ENCODE measurements around the gene UTP3.
"Not testable (repeated sequence)": the region's sequence is repeated elsewhere in the genome, so short reads cannot be mapped to it uniquely, and the experiment has no call there.

The UTP3 gene

DNA sequence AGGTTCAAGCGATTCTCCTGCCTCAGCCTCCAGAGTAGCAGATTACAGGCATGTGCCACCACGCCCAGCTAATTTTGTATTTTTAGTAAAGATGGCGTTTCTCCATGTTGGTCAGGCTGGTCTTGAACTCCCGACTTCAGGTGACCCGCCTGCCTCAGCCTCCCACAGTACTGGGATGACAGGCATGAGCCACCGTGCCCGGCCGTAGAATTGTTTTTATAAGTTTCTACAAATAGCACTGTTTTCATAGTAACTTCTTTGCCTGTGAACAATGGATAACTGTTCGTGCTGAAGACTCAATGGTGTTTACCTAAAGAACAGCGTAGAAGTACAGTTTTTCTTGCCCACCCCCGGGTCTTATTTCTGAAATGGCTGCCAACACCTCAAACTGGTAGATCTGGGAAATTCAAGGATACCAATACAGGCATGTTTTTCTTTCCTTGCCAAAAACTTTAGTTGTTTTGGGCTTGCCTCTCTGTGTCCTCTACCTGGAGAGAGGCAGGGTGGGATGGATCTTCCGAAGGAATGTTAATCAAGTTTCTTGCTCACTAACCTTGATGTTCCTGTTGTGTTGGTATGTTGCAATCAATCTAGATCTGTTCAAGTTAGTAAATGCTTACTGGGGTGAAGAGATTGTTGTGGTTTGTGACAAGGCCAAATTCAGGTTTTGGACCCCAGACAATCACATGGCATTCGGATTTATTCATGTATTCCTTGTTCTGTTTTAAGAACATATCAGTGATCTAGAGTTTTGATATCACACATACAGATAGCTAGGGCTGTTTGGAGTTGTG, 30.7 kb downstream of the UTP3 start:
- DNase-seq: no peak

GRCh38 chr4:70721747-70722146, 33.4 kb downstream of the UTP3 start, which contains the start of gene RUFY3:
Gene RUFY3 (plus strand): TSS chr4:70721964. CDS start chr4:70722574, 610 bp downstream.
- DNase-seq: no peak

DNA sequence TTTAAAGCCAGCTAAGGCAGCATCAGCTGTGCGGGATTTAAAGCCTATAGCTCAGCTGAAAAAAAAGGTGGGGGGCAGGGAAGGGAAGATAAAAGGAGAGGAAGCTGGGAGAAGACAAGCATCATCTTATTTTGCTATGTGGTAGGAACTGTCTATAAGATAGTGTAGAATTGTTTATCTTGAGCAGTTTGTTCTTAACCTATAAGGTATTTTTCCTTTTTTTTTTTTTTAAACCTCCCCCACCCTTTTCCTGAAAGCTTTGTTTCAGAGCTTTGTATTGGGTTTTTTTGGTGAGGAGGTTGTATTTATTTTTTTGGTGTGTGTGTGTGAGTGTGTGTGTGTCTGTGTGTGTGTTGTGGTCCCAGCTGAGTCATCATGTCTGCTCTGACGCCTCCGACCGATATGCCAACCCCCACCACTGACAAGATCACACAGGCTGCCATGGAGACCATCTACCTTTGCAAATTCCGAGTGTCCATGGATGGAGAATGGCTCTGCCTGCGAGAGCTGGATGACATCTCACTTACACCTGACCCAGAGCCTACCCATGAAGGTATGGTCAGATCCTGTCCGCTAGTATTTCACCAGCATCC, 34.0 kb downstream of the UTP3 start:
- DNase-seq: no peak

DNA sequence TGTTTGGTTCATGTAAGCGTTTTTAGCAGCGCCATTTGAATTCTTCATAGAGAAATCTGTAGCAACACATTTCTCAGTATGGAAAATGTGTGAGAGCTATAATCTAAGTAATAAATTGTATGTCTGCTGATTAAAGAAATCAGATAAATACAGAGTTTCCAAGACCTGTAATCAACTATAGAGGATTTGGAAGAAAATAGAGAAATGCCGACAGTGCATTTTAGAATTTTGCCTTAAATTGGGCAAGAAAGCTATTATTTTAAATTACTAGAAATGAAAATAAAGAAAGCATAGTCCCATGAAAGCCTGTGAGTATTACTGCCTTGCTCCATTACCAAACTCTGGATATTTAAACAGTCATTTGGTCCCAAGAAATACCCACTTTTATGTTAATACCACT, 36.1 kb downstream of the UTP3 start:
- no peak for DNase-seq

DNA sequence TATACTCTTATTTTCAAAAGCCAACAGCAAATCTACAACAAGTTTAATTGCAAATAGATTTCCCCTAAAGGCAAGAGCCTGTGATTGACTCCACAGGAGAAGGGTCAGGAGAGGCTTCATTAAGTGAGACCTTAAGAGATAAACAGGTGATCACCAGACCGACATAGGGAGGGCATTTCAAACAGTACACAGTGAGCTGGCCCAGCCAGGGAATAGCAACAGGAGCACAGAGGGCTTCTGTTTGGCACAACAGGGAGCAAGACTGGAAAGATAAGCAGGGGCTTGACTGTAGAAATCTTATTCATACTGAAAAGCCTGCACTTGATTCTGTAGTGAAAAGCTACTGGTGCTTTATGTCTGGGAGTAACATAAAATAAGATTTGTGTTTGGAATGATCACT, 37.3 kb downstream of the UTP3 start:
- DNase-seq: no peak

GRCh38 chr4:70726515-70726914, 38.2 kb downstream of the UTP3 start:
- not testable (repeated sequence) for DNase-seq

DNA sequence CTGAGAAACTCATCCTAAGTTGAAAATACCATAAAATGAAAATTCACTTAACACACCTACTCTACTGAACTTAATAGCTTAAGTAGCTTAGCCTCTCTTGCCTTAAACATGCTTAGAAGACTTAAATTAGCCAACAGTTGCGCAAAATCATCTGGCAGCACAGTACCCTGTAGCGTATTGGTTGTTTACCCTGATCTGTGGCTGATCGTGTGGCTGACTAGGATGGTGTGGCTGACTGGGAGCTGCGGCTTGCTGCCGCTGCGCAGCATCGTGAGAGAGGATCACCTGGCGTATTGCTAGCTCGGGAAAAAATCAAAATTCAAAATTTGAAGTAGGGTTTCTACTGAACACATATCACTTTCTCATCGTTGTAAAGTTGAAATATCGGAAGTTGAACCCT, 39.8 kb downstream of the UTP3 start:
- no peak for DNase-seq

DNA sequence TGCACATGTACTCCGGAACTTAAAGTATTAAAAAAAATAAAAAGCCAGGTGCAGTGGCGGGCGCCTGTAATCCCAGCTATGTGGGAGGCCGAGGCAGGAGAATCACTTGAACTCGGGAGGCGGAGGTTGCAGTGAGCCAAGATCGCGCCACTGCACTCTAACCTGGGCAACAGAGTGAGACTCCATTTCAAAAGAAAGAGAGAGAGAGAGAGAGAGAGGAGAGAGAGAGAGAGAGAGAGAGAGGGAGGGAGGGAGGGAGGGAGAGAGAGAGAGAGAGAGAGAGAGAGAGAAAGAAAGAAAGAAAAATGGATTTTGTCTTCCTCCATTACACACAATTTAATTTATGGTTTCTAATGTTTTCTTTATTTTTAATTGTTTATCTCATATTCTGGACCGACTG, 44.5 kb downstream of the UTP3 start:
- not testable (repeated sequence) for DNase-seq

DNA sequence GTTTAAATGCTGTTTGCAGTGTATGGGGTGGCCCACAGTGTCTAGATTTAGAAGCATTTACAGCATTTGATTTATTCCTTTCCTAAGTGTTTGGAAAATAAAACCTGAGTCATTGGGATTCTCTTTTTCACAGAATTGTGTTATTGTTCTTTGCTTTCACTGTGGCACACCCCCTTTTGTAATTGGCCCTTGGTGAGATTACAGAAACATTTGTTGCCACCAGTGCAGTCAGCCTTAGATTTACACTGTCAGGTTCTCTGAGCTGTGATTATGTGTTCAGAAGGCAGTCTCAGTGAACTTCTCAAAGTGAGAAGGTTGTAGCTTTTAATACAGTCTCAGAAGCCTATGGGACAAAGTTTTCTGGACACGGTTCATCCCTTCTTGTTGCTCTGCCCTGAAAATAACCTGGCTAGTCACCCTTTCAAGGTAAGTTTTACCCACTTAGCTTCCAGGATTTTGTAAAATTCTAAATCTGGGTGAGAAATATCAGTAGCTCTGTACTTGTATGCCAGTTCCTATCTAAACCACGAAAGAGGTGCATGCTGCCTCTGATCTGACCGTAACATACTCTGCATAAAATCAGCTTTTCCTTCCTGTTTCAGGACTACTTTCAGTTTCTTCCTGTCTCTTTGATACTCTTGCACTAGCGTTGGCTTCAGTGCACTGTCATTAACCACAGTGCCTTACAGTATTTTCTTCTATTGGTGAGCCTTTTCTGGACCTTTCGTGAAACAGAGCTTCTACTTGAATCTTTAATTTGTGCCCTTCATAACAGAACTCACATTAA, 46.0 kb downstream of the UTP3 start:
- DNase-seq: peak; percentile 27

GRCh38 chr4:70734971-70735370, 46.6 kb downstream of the UTP3 start:
- DNase-seq: no peak

DNA sequence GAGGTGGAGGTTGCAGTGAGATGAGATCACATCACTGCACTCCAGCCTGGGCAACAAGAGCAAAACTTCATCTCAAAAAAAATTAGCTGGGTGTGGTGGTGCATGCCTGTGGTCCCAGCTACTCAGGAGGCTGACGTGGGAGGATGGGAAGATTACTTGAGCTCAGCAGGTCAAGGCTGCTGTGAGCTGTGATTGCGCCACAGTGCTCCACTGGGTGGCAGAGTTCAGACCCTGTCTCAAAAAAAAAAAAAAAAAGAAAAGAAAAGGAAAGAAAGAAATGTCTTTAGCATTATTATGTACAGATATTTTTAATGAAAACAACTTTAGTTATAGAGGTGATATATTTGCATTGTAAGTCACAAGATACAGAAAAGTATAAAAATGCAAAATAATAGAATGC, 47.6 kb downstream of the UTP3 start:
- peak; percentile 21 for DNase-seq

GRCh38 chr4:70737006-70737405, 48.7 kb downstream of the UTP3 start:
- no peak for DNase-seq

- DNase-seq: no peak
Observed at GRCh38 chr4:70737409-70737808, 49.1 kb downstream of the UTP3 start.

DNA sequence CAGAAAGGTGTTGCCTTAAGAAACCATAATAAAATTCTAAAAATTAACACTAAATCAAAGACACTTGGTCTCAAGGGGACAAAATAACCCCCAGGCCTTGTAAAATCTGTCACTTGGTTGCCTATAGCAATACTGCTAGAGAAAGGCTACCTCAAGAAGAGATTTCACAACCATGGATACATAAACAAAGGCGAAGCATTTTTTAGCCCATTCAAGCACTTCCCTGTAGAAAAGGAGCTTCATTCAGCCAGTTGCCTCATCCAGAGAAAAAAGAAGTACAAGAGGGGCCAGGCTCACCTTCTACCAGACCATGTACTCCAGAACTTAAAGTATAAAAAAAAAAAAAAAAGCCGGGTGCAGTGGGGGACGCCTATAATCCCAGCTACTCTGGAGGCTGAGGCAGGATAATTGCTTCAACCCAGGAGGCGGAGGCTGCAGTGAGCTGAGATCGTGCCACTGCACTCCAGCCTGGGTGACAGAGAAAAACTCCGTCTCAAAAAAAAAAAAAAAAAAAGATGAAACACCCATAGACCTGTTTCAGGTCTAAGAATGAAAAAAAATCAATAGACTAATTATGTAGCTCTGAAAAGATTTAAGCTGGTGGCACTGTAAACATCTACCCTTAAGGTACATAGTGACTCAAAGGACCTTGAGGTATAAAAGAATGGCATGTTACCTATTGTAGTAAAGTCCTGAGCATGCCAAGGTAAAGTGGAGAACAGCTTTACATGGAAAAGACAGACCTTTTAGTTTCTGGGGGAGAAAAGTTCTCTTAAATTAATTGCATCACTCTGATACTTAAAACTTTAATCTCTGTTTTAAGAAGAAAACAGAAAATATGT, 51.4 kb downstream of the UTP3 start:
- no peak for DNase-seq
